Measurements from ENCODE around the gene RPAP3.

RPAP3 gene

DNA sequence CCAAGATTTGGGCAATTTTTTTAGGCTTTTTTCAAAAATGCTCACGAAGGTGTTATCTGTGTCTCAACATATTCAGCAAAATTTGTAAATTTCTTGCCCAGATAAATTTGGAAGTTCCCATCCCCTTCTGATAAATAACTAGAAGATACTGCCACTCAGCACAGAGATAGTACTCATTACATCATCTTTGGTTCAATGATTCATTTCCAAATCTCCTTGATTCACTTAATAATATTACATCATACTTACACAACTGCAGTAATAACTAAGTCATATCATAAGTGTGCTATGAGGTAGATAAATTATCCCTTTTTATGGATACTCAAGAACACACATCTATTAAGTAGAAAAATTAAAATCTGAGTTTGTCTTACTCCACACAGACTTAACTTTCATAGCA, 89.4 kb downstream of the RPAP3 start:
- TF ChIP-seq, protein P1, sequence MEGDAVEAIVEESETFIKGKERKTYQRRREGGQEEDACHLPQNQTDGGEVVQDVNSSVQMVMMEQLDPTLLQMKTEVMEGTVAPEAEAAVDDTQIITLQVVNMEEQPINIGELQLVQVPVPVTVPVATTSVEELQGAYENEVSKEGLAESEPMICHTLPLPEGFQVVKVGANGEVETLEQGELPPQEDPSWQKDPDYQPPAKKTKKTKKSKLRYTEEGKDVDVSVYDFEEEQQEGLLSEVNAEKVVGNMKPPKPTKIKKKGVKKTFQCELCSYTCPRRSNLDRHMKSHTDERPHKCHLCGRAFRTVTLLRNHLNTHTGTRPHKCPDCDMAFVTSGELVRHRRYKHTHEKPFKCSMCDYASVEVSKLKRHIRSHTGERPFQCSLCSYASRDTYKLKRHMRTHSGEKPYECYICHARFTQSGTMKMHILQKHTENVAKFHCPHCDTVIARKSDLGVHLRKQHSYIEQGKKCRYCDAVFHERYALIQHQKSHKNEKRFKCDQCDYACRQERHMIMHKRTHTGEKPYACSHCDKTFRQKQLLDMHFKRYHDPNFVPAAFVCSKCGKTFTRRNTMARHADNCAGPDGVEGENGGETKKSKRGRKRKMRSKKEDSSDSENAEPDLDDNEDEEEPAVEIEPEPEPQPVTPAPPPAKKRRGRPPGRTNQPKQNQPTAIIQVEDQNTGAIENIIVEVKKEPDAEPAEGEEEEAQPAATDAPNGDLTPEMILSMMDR (conservative IDR thresholded peaks at IDR 0.05; ENCODE audit: low read depth, low read length): no peak
- no peak overlapping the region for H2AFZ ChIP-seq (ENCODE audit: low read depth)
- no peaks in the 10 kb centered on the region for H3K36me3 ChIP-seq (ENCODE audit: insufficient read depth)

DNA sequence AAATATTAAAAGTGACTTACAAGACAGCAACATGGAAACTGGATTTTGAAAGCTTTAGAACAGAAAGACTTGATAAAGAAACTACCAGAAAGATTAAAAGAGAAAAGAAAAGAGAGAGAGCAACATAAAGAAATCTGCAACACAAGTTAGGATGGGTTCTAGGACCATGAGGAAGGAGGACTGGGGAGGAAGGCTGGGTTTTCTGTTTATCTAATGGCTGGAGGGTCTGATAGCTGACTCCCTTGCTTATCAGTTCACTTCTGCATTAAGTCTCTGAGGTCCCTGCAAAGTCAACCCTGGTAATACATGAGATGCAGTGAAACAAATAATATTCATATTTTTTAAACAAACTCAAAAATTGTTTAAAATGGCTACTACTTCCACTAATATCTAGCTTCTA, 90.1 kb downstream of the RPAP3 start:
- no peaks in the 10 kb centered on the region for H4K20me1 ChIP-seq (ENCODE audit: insufficient read depth)
- no peak overlapping the region for H2AFZ ChIP-seq (ENCODE audit: low read depth)
- H3K27me3 ChIP-seq (ENCODE audit: insufficient read depth, low read depth): no peaks in the 10 kb centered on the region
- no peak overlapping the region for H3K9ac ChIP-seq
- no peak overlapping the region for H3K4me3 ChIP-seq (IDR thresholded peaks at IDR 0.05; ENCODE audit: insufficient read depth, low read depth, low read length)
- TF ChIP-seq, protein P1 (conservative IDR thresholded peaks at IDR 0.05; ENCODE audit: low read depth, low read length): no peak
- H3K4me2 ChIP-seq: no peak overlapping the region
- no peaks in the 10 kb centered on the region for H3K36me3 ChIP-seq (ENCODE audit: insufficient read depth)
- no peak overlapping the region for H3K27ac ChIP-seq
- no peaks in the 10 kb centered on the region for H3K79me2 ChIP-seq (ENCODE audit: insufficient read depth, low read depth)
- peaks cover 11% of the 10 kb centered on the region for H3K4me1 ChIP-seq (ENCODE audit: low read depth, poor library complexity, severe bottlenecking)

More for the DNA sequence above, 89.4 kb downstream of the RPAP3 start:
- H3K27ac ChIP-seq: no peak overlapping the region
- H4K20me1 ChIP-seq (ENCODE audit: insufficient read depth): no peaks in the 10 kb centered on the region
- H3K4me1 ChIP-seq (ENCODE audit: low read depth, poor library complexity, severe bottlenecking): peaks cover 16% of the 10 kb centered on the region
- no peaks in the 10 kb centered on the region for H3K27me3 ChIP-seq (ENCODE audit: insufficient read depth, low read depth)
- H3K79me2 ChIP-seq (ENCODE audit: insufficient read depth, low read depth): no peaks in the 10 kb centered on the region
- H3K4me3 ChIP-seq (IDR thresholded peaks at IDR 0.05; ENCODE audit: insufficient read depth, low read depth, low read length): no peak overlapping the region
- no peak overlapping the region for H3K9ac ChIP-seq
- H3K4me2 ChIP-seq: no peak overlapping the region

DNA sequence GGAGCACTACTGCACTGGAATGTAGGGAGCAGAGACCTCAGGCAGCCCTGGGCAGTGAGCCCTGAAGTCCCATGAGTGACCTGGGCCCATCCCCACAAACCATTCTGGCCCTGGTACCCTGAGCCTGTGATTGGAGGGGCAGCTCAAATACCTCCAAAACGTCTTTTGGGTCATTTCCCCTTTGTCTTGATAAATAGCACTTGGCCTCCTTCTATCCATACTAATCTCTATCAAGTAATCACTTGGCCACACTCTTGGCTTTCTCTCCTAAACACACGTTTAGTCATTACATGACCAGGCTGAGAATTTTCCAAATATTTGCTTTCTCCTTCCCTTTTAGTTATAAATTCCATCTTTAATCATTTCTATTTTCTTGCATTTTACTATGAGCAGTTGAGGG, 91.3 kb downstream of the RPAP3 start:
- H3K4me3 ChIP-seq (IDR thresholded peaks at IDR 0.05; ENCODE audit: insufficient read depth, low read depth, low read length): no peak overlapping the region
- no peak overlapping the region for H3K9ac ChIP-seq
- H3K36me3 ChIP-seq (ENCODE audit: insufficient read depth): no peaks in the 10 kb centered on the region
- H3K27ac ChIP-seq: no peak overlapping the region
- no peaks in the 10 kb centered on the region for H3K27me3 ChIP-seq (ENCODE audit: insufficient read depth, low read depth)
- TF ChIP-seq, protein P1 (conservative IDR thresholded peaks at IDR 0.05; ENCODE audit: low read depth, low read length): no peak
- no peaks in the 10 kb centered on the region for H4K20me1 ChIP-seq (ENCODE audit: insufficient read depth)
- no peak overlapping the region for H3K4me2 ChIP-seq
- H3K4me1 ChIP-seq (ENCODE audit: low read depth, poor library complexity, severe bottlenecking): no peaks in the 10 kb centered on the region
- H2AFZ ChIP-seq (ENCODE audit: low read depth): no peak overlapping the region
- no peaks in the 10 kb centered on the region for H3K79me2 ChIP-seq (ENCODE audit: insufficient read depth, low read depth)

DNA sequence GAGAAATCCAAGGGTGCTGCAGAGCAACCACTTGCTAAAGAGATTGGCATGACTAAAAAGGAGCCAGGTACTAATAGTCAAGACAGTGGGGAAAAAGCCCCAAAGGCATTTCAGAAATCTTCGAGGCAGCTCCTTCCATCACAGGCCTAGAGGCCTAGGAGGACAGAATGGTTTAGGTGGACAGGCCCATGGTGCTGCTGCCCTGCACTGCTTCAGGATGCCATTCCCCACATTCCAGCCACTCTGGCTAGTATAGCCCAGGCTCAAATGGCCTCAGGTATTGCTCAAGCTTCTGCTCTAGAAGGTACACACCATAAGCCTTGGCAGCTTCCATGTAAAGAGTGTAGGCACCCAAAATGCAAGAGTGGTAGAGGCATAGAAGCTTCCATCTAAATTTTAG, 92.9 kb downstream of the RPAP3 start:
- Histone ChIP-seq H3K27ac (no peak overlapping the region), H3K4me3 (IDR thresholded peaks at IDR 0.05; ENCODE audit: insufficient read depth, low read depth, low read length) (no peak overlapping the region), H3K4me2 (no peak overlapping the region), H3K4me1 (ENCODE audit: low read depth, poor library complexity, severe bottlenecking) (no peaks in the 10 kb centered on the region), H3K27me3 (ENCODE audit: insufficient read depth, low read depth) (no peaks in the 10 kb centered on the region), H3K9ac (no peak overlapping the region), H4K20me1 (ENCODE audit: insufficient read depth) (no peaks in the 10 kb centered on the region), H2AFZ (ENCODE audit: low read depth) (no peak overlapping the region), H3K79me2 (ENCODE audit: insufficient read depth, low read depth) (no peaks in the 10 kb centered on the region), H3K36me3 (ENCODE audit: insufficient read depth) (no peaks in the 10 kb centered on the region)
- TF ChIP-seq, protein P1 (conservative IDR thresholded peaks at IDR 0.05; ENCODE audit: low read depth, low read length): no peak
